Hematopoietic multipotent progenitor cell treated with erythropoietin and hydrocortisone succinate and interleukin-3 and kit ligand, for 17 days (in vitro differentiated cells): ENCODE measurements around the gene INTS11.

Source experiments
- DNase-seq: peaks from one replicate; pipeline ENCODE4 v3.0.0-alpha.2; 2015; ENCODE audit warnings: low spot score

Gene INTS11

DNA sequence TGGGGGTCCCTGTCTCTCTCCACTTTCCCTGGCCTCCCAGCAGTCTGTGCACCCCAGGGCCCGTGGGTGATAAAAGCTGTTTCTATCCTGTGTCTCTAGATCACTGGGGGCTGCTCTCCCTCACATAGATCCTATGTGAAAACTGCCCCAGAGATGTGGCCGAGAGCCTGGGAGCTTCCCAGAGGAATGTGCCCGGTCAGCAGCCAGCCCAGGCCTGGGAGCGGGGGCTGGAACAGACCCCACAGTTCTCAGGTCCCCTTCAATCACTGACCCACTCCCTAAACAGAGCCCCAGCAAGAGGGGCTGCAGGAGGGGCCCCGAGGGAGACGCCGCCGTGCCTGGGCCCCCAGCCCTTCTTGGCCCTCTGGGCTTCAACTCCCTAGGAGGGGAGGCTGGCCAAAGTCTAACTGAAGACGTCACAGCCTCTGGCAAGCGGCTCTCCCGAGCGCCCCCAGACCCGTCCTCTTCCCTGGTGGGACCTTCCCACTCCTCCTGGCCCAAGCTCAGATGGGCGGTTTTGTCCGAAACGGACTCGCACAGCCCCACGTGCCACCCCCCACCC, 33.5 kb upstream of the INTS11 start:
- DNase-seq = no peak

DNA sequence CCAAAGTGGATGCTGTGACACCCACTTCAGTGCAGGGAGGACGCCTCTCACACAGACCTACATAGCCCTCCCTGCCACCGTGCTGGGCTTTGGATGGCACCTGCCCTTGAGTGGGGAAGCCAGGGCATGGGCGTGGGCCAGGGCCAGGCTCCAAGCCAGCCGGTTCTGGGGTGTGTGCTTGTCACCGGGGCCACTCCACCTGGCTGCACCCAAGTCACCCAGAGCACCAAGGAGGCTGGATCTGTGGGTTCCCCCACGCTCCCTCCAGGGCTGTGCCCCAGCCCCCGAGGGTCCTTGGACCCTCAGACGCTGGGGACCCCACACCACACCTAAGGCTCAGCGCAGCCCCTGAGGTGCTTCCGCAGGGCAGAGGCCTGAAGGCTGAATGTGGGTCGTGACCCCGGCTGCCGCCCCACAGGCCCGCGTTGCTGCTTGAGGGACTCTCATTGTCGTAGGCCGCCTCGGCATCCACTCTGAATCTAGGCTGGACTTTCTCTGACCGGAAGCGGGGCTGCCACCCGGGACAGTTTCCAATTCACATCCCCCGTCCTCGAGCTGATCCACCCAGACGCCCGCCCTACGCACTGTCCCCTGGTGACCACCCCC, 32.4 kb upstream of the INTS11 start:
- no peak for DNase-seq

GRCh38 chr1:1356166-1356795, 31.8 kb upstream of the INTS11 start:
- no peak for DNase-seq

DNA sequence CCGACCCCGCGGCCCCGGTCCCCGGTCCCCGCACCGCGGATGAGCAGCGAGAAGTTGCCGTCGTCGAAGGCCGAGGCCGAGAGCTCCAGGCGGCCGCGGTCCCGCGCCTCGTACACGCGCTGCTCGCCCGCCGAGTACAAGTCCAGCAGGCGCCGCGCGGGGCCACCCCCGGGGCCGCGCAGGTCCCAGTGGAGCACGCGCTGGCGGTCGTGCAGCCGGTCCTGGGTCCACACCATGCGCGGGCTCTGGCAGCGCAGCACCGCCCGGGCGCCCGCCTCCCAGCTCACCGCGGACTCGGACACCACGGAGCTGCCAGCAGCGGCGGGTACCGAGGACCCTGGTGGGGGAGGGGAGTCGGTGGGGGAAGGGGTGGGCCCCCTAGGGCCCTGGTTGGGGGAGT, 31.0 kb upstream of the INTS11 start:
- no peak for DNase-seq

DNA sequence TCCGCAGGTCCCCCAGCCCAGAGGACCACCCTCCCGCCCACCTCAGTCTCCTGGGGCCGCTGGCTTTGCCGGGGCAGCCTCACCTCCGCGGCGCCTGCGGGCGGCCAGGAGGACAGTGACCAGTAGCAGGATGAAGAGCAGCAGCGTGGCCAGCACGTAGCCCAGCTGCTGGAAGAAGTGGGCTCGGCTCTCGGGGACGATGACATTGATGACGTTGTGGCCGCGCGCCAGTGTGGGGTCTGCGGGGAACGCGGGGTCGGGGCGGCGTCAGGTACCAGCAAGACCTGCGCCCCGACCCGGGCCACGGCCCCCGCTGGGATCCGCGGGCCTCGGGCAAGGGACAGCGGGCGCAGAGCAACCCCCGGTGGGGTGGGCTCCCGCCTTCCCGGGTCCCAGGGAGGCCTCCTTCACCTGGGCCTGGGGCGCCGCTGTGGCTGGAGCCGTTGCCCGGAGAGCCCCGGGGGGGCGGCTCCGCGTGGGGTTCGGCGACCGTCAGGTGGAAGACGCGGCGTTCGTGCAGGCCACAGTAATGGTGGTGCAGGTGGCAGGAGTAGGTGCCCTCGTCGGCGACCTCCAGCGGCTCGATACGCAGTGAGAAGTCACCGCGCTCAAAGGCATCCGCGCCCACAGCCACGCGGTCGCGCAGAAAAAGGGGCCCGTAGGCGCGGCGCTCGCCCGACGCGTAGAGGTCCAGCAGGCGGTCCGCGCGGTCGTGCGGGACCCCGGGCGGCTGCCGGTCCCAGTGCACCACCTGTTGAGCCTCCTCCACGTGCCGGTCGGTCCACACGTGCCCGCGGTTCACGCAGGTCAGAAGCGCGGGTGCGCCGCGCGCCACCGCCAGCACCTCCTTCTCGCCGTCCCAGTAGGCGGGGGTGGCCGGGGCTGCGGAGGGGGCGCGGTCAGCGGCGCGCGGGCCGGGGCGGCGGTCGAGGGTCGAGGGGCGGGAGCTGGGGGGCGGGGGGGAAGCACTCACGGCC, 30.1 kb upstream of the INTS11 start:
- no peak for DNase-seq

- DNase-seq = no peak
These were observed 29.1 kb upstream of the INTS11 start for GRCh38 chr1:1353389-1354151.

DNA sequence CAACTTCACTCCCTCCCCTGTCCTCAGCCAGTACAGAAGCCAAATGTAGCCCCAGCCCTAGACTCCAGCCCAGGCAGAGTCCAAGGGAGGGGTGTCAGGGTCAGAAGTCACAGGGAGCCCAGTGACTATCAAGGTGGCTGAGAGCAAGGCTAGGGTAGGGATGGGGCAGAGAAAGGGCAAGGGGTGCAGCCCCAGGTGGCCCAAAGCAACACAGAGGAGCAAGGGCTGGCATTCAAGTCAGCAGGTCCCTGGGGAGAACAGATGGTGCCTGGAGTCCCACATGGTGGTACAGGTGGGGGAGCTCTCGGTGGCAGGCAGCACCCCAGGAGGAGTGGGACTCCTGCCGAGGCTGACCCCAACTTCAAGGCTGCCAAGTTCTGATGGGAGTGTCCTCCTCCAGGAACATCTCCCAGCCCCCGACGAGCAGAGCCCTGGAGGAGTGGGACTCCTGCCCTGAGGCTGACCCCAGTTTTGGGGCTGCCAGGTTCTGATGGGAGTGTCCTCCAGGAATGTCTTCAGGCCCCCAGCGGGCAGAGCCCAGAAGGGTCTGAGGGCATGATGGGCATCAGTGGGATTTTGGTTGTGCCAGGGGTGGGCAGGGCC, 28.4 kb upstream of the INTS11 start:
- DNase-seq = no peak

- no peak for DNase-seq
These were observed 27.3 kb upstream of the INTS11 start for GRCh38 chr1:1351511-1352427.

GRCh38 chr1:1349256-1350012, 25.0 kb upstream of the INTS11 start, which contains the start of gene DVL1:
DVL1 (minus strand) TSS chr1:1349418; CDS start chr1:1349065, 353 bp downstream.
- peak; percentile 80 for DNase-seq

DNA sequence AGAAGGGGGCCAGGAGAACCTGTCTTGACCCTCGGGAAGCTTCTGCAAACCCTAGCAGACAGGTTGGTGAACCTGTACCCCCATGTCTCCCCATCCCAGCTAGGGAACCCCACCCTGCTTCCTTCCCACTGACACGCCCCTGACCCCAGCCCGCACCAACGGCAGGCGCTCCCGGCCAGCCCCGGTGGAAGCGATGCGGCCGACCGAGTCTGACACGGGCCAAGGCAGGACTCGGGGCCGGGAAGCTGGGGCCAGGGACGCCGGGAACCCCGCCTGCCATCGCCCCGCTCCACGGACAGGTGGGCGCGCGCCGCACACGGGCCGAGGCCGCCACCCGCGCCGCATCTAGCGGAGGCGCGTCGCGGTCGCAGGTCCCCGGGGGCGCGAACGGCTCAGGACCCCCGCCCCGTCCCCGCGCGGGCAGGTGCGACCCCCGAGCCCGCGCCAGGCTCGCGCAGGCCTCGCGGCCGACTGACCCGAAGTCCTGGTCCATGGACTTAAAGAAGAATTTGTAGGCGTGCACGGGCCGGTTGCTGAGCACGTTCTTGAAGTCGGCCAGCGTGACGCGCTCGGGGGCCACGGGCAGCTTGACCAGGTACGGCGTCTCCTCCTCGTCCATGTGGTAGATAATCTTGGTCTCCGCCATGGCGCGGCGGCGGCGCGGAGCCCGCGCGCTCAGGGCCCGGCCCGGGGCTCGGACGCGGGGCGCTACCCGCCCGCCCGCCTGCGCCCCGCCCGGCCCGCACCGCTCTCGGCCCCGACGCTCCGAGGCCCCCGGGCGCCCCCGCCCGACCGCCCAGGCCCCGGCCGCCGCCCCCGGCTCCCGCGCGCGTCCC, 24.2 kb upstream of the INTS11 start:
- no peak for DNase-seq

GRCh38 chr1:1347663-1348419, 23.4 kb upstream of the INTS11 start:
- no peak for DNase-seq

DNA sequence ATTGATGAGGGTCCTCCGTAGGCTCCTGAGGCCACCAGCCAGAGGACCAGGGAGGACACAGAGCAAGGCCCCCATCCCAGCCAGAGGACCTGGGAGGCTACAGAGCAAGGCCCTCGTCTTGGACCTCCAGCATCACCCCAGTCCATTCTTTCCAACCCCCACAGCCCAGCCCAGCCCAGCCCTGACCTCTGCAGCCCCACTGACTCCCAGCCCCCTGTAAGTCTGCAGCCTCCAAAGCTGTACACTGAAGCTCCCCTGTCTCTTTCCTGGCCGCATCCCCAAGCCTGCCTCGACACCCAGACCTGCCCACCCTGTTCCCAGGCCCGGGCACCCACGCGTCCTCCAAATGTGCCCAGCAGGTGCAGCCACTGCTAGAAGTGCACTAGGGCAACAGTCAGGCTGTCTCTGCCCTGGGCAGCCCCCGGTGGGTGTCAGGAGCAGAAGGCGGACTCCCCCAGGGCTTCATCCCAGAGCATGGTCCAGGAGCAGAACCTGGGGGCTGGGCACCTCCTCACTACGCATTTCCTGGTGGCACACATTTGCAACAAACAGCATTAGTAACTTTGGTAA, 22.7 kb upstream of the INTS11 start:
- no peak for DNase-seq

DNA sequence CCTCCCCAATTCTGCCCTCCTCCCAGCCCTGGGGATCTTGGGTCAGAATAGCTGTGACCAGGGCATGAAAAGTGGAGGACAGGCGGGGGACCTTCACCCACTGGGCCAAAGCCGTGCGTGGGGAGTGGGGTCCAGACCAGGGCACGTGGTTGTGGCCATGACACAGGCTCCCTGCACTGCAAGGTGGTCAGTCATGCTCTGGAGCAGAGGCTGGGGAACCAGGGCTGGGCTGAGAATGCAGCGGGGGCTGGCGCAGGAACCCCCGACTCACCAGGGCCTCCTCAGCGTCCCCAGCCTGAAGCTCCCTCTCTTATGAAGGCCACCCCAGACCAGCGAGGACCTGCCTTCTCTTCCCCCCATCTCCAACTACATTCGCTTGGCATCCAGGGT, 22.0 kb upstream of the INTS11 start:
- no peak for DNase-seq

DNA sequence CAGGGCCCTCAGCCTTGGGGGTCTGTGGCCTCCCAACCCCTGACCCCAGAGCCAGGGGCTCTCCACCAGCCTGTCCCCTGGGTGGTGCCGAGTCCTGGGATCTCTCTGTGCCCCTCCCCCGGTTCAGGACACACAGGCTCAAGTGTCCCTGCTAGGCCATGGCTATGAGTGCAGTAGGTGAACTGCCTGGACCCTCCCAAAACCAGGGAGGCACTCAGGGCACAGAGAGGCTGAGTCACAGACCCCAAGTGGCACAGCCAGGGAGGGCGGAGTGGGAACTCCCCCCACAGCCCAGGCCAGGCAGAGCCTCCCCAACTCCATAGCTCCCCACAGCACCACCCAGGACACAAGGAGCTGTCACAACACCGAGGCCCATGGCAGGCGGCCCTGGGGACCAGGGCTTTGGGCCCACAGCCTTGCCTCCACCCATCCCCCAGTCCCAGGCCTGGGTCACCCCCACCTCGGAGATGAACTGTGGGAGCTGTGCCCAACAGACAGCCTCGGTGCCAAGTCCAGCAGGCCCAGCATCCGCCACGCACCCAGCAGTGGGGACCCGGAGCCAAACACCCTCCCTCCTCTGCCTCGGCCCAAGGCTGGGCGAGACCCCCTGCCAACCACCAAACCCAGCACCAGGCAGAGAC, 21.5 kb upstream of the INTS11 start:
- DNase-seq = no peak

GRCh38 chr1:1345384-1345783, 20.9 kb upstream of the INTS11 start:
- DNase-seq = no peak

GRCh38 chr1:1344655-1345361, 20.3 kb upstream of the INTS11 start:
- DNase-seq = peak; percentile 35
